ENCODE results near the gene CCDC82.
"Not testable (repeated sequence)": the region's sequence is repeated elsewhere in the genome, so short reads cannot be mapped to it uniquely, and the experiment has no call there.

CCDC82 gene

GRCh38 chr11:96389720-96390487 is at the start of gene CCDC82, which contains the start of gene JRKL:
Gene CCDC82, minus strand, starts transcription at chr11:96389912. Its CDS starts 5,165 bp downstream, at chr11:96384747.
Gene JRKL, plus strand, starts transcription at chr11:96390013. Its CDS starts 637 bp downstream, at chr11:96390650.
- DNase-seq: peak; percentile 94

- DNase-seq: not testable (repeated sequence)
Observed at GRCh38 chr11:96432654-96433053, 42.9 kb upstream of the CCDC82 start.

DNA sequence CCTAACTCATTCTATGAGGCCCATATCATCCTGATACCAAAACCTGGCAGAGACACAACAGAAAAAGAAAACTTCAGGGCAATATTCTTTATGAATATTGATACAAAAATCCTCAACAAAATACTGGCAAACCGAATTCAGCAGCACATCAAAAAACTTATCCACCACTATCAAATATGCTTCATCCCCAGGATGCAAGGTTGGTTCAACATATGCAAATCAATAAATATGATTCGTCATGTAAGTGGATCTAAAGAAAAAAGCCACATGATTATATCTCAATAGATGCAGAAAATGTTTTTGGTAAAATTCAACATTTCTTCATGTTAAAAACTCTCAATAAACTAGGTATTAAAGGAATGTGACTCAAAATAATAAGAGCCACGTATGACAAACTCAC is 41.0 kb upstream of the CCDC82 start:
- DNase-seq: no peak

- no peak for DNase-seq
Observed at GRCh38 chr11:96424693-96425092, 35.0 kb upstream of the CCDC82 start.

GRCh38 chr11:96413408-96413807 is 23.7 kb upstream of the CCDC82 start:
- no peak for DNase-seq

DNA sequence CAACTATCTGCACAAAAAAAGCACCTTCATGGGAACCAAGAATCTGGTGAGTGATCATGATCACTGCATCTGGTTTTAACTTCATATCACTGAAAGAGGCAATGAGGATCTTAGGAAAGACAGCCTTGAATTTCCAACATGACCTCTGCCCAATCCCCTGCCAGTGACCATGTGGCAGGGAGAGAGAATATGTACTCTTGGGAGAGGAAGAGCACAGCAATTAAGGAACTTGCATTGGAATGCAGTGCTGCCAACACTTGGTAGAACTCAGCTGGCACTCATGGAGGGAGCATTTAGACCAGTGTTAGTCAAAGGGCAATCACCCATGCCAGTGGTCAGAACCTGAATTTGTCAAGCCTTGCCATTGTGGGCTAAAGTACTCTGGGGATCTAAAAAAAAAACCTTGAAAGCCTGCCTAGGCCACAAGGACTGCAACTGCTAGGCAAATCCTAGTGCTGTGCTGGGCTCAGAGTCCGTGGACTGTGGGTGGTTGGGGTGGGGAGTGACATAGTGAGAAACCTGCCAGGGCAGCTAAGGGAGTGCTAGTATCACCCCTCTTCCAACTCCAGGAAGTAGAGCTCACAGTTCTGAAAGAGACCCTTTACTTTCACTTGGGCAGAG is 23.2 kb upstream of the CCDC82 start:
- DNase-seq: no peak

DNA sequence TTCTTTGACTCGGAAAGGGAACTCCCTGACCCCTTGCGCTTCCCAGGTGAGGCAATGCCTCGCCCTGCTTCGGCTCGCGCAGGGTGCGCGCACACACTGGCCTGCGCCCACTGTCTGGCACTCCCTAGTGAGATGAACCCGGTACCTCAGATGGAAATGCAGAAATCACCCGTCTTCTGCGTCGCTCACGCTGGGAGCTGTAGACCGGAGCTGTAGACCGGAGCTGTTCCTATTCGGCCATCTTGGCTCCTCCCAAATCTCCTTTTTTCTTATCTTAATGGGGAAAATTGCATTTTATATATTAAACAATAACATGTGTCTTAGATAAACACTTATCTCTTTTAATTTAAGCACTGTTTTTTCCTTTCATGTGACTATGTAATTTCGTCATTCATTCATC is 21.7 kb upstream of the CCDC82 start:
- not testable (repeated sequence) for DNase-seq

- DNase-seq: no peak
Observed at GRCh38 chr11:96400697-96401096, 11.0 kb upstream of the CCDC82 start.

DNA sequence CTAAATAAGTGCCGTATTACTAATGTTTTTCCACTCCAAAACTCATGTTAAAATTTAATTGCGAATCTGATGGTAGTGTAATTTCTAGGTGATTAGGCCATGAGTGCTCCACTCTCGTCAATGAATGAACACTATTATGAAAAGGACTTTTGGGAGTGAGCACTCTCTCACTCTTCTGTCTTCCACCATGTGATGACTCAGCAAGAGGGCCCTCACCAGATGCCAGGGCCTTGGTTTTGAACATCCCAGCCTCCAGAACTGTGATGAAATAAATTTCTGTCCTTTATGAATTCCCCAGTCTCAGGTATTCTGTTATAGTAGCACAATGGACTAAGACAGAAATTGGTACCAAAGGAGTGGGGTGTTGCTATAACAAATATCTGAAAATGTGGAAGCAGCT is 8.2 kb upstream of the CCDC82 start:
- DNase-seq: no peak

DNA sequence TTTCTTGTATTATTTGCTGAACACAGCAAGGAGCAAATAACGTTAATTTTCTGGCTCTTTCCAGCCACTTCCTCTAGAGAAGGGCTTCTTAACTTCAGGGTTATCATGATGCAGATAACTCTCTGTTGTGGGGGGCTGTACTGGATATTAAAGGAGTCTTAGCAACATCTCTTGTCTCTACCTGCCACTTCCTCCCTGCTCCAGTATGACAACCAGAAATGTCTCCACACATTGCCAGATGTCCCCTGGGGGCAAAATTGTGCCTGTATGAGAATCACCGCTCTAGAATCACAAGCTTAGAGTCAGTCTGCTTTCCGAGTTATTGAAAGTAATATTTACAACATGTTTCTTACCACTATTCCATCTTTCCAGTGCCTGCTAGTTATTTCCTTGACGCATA is 6.9 kb upstream of the CCDC82 start:
- DNase-seq: no peak

- DNase-seq: no peak
Observed at GRCh38 chr11:96394773-96395172, 5.1 kb upstream of the CCDC82 start.

- DNase-seq: peak; percentile 1
Observed at GRCh38 chr11:96393753-96394348, 4.1 kb upstream of the CCDC82 start.

DNA sequence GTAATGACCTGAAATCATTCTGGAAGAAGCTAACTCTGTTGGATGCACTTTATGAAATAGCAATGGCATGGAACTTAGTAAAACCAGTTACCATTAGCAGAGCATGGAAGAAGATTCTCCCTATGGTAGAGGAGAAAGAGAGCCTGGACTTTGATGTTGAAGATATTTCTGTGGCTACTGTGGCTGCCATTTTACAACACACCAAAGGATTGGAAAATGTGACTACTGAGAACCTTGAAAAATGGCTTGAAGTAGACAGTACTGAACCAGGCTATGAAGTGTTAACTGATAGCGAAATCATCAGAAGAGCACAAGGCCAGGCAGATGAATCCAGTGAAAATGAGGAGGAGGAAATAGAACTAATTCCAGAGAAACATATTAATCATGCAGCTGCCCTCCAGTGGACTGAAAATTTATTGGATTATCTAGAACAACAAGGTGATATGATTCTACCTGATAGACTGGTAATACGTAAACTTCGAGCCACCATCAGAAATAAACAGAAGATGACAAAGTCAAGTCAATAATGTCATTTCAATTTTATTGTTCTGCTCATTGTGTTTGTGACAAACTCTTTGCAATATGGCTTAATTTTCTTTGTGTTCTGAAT is 2.1 kb upstream of the CCDC82 start:
- no peak for DNase-seq

DNA sequence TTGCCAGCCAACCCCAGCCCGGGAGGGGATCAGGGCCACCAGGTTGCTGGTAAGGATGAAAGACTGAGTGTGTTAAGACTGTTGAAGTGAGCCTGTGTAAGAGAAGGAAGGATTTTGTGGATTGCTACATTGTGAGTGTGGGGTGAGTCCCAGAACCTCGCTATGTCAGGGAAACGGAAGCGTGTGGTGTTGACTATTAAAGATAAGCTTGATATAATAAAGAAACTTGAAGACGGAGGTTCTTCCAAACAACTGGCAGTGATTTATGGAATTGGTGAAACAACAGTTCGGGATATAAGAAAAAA is 728 bp upstream of the CCDC82 start:
- no peak for DNase-seq

DNA sequence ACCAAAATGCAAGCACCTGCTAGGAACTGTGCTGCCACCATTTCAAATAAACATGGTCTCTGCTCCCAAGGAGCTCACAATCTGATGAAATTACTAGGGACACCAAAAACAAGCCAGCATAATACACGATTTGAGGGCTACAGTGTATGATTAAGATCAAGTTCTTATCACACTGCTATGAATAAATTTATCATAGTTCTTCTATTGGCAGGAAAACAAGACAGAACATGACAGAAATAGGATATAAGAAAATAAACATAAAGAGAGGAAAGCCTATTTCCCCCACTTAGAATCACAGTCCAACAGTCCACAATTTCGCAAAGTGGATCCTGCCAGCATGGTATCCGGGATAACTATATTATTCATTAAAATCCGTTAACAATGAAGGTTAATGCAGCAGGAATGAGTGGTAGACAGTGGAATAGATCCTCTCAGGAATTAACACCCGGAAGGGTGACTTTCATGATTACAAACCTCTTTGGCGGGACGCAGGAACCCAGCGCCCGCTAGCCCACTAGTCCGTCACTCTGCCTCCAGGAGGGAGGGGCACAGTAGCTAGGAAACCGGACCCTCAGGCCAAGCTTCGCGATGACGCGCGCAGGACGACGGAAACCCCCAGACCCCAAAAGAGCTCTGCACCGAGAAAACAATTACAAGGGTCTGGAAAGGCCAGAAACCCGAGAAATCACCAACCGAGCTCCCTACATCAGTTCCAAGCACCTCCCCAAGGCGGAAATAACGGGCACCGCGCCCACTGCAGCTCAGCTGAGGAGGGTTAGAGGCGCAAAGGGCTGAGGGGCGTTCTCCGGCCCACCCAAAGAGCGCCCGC is 607 bp downstream of the CCDC82 start:
- DNase-seq: peak; percentile 76

DNA sequence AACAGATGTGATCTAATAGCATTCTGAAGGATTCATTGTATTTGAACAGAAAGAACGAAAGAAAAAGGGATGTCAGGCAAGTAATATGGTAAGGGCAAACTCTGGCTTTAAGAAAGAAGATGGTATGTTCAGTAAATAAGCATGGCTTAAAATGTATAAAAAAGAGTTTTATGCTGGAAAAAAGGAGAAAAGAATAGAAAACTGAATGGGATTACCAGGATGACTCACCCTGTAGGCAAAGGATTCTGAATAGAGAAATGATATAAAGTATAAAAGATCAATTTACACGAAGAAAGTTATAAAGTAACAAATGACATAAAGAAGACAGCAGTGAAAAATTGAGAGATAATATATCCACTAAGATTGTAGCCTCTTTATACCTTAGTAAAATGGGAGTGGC is 4.5 kb downstream of the CCDC82 start:
- DNase-seq: no peak

- DNase-seq: peak; percentile 19
Observed at GRCh38 chr11:96384156-96384555, 5.6 kb downstream of the CCDC82 start.

- no peak for DNase-seq
Observed at GRCh38 chr11:96376796-96377195, 12.9 kb downstream of the CCDC82 start.

DNA sequence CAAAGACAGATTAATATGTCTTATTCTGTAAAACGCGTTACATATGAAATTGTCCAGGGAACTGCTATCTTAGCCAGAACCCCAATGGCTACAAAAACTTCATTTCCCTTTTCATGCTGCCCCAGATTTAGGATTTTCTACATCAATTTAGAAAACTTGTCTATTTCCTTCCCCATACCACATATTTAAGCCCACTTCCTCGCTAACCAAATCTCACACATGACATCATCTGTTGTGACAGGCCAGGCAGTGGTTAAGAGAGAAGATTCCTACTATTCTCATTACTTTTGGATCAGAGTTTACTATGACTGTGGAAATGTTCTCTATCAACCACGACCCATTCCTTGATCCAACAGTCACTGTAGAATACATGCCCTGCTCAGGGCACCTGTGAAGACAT is 15.9 kb downstream of the CCDC82 start:
- no peak for DNase-seq

- DNase-seq: no peak
Observed at GRCh38 chr11:96367342-96367741, 22.4 kb downstream of the CCDC82 start.

DNA sequence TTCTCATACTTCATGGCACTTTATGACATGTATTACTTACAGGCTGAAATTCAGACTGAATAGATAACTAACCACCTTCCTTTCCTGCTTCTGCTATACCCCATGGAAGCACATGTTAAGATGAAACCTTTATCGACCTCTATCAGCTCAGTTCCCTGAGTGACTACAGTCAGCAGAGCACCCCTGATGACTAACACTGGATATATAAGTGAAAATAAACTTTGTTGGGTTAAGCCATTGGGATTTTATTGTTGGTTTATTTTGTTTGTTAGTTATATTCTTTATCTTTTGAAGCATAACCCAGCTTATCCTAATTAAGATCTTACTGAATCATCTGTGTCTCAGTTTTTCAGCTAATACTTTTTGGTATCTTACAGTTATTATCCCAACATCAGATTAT is 23.7 kb downstream of the CCDC82 start:
- no peak for DNase-seq

DNA sequence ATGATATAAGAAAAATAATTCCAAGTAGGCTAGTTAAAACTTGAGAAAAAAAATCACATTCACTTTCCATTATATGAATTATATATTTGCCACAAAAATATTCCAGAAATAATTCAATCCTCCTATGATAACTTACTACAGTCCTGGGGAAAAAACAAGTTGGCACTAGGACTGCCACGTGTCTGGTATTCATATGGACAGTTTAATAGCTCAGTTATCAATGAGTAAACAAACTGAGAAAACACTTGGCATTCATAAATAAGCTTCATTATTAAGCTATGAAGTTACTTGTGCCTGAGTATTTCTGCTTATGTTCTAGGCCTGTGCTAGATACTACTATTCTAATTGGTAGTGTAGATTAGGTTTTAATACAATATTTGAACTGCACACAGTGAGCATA is 24.2 kb downstream of the CCDC82 start:
- DNase-seq: no peak

DNA sequence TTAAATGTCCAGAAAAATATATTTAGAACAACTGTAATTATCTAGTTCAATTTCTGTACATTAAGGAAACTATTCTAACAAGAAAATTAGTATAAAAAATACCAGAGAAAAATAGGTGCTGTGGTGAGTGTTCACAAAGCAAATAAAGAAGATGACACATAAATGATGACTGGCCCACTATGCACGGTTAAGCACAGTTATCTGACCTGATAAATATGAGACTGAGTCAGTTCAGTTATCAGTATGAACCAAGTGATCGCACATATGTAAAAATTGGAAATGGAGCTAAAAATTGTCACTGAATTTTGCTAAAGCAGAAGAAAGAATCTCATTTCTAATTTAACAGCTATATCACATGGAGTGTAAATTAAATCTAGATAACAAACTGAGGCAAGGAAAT is 27.9 kb downstream of the CCDC82 start:
- no peak for DNase-seq

Data from NCI-H1092 (cell line).